Left lung (tissue), 10 donors: Measurements from ENCODE around the gene SRP68. TPM values are rescaled to one million over a fixed set of nuclear protein-coding genes. Genes with fewer than 3 reads are reported as not detected.

Experiments
- ATAC-seq: fragments of 200-7000 bp; cut with Tn5 transposase; one replicate; pipeline ENCODE4 v1.9.1; 2020; ENCODE audit warnings: moderate library complexity
- DNase-seq, 4 donors: peaks; one replicate each; pipeline ENCODE4 v3.0.0-alpha.2; 2013 to 2020
- H3K27ac ChIP-seq, 2 donors: fragments of 200-600 bp; sonication (generic) in 1 of 2; one replicate each; pipeline versions ENCODE4 v1.5.0 to v1.8.0; 2020 to 2021
- H3K27me3 ChIP-seq, 2 donors: fragments of 200-600 bp; sonication (generic) in 1 of 2; one replicate each; pipeline versions ENCODE4 v1.5.0 to v1.8.0; 2020 to 2021
- H3K36me3 ChIP-seq, 2 donors: fragments of 200-600 bp; sonication (generic) in 1 of 2; one replicate each; pipeline versions ENCODE4 v1.5.0 to v1.8.0; 2020 to 2021
- H3K4me1 ChIP-seq, 2 donors: fragments of 200-600 bp; one replicate each; pipeline ENCODE4 v1.8.0; 2021
- H3K4me3 ChIP-seq, 2 donors: fragments of 200-600 bp; sonication (generic) in 1 of 2; one replicate each; pipeline versions ENCODE4 v1.5.0 to v1.8.0; 2020 to 2021; ENCODE audit warnings: mild to moderate bottlenecking in 1 of 2
- H3K9me3 ChIP-seq, 2 donors: fragments of 200-600 bp; sonication (generic) in 1 of 2; one replicate each; pipeline versions ENCODE4 v1.5.0 to v1.8.0; 2020 to 2021
- CTCF ChIP-seq, 2 donors: fragments of 200-600 bp; sonication (generic) in 1 of 2; IDR thresholded peaks; one replicate each; pipeline versions ENCODE4 v1.5.0 to v1.8.0; 2021; ENCODE audit warnings: antibody characterized with exemption in 2 of 2
- intact Hi-C, 2 donors: fragments of 100-400 bp; cut with DNase I; formaldehyde crosslinking; loops; one replicate each; pipeline versions ENCODE4 v1.11.2 to v1.14.2; 2022
- polyA plus RNA-seq, 6 donors: library from polyadenylated mRNA; unstranded; fragments of 120-200 nt; gene quantifications; one replicate each; pipeline ENCODE4 v1.2.1, GENCODE V29; 2013; ENCODE audit not compliant: insufficient read length in 6 of 6
- total RNA-seq, 2 donors: library from RNA; stranded (reverse); fragmentation: NEBNext Ultra II Directional; extraction: Animal tissue kit (Norgen Biotek cat#: 25700); gene quantifications; one replicate each; pipeline ENCODE4 v1.2.1, GENCODE V29; 2021
- donor health status: DM: no; HTN: yes; CAD: no.
- donor health status: DM: no; HTN: no; CAD: no.

The SRP68 gene
- total and polyA plus RNA-seq, 8 donors, result 61.0 to 104 (median 97.8) TPM

- no peak for TF ChIP-seq CTCF (IDR thresholded peaks at IDR 0.05)
- DNase-seq (no peak), ATAC-seq (no peak)
- H3K4me1 ChIP-seq, result peaks cover 0 to 6% of the 10 kb centered on the region in 2 donors
- intact Hi-C loops, result no loop called here
- H3K27me3 ChIP-seq, result no peaks in the 10 kb centered on the region
- H3K9me3 ChIP-seq, result no peaks in the 10 kb centered on the region
- H3K27ac ChIP-seq, result no peak overlapping the region
- H3K36me3 ChIP-seq, result peaks cover 0 to 40% of the 10 kb centered on the region in 2 donors
- no peak overlapping the region for H3K4me3 ChIP-seq
These were observed 62.9 kb downstream of the SRP68 start for GRCh38 chr17:76009447-76009846.

- ATAC-seq (no peak), DNase-seq (peak in 1 of 4 donors; percentile 71)
- Histone ChIP-seq H3K27ac (no peak overlapping the region), H3K36me3 (peaks cover 0 to 43% of the 10 kb centered on the region in 2 donors), H3K27me3 (no peaks in the 10 kb centered on the region), H3K9me3 (no peaks in the 10 kb centered on the region), H3K4me1 (peaks cover 0 to 4% of the 10 kb centered on the region in 2 donors), H3K4me3 (no peak overlapping the region)
- intact Hi-C loops, result no loop called here
- no peak for TF ChIP-seq CTCF (IDR thresholded peaks at IDR 0.05)
These were observed 63.5 kb downstream of the SRP68 start for GRCh38 chr17:76008630-76009425.

GRCh38 chr17:76008208-76008607 lies 64.1 kb downstream of the SRP68 start:
- TF ChIP-seq CTCF (IDR thresholded peaks at IDR 0.05), result no peak
- H3K36me3 ChIP-seq, result peaks cover 0 to 46% of the 10 kb centered on the region in 2 donors
- H3K4me3 ChIP-seq, result no peak overlapping the region
- intact Hi-C loops, result no loop called here
- no peaks in the 10 kb centered on the region for H3K9me3 ChIP-seq
- H3K4me1 ChIP-seq, result peaks cover 0 to 4% of the 10 kb centered on the region in 2 donors
- H3K27me3 ChIP-seq, result no peaks in the 10 kb centered on the region
- ATAC-seq, result no peak
- H3K27ac ChIP-seq, result no peak overlapping the region
- peak in 1 of 4 donors; percentile 78 for DNase-seq

GRCh38 chr17:76007850-76008165 lies 64.5 kb downstream of the SRP68 start:
- H3K27ac ChIP-seq, result no peak overlapping the region
- H3K4me1 ChIP-seq, result peaks cover 0 to 4% of the 10 kb centered on the region in 2 donors
- DNase-seq (peak in 1 of 4 donors; percentile 71), ATAC-seq (no peak)
- H3K9me3 ChIP-seq, result no peaks in the 10 kb centered on the region
- no peak overlapping the region for H3K4me3 ChIP-seq
- H3K27me3 ChIP-seq, result no peaks in the 10 kb centered on the region
- TF ChIP-seq CTCF (IDR thresholded peaks at IDR 0.05), result no peak
- H3K36me3 ChIP-seq, result peaks cover 0 to 50% of the 10 kb centered on the region in 2 donors
- intact Hi-C loops, result no loop called here

GRCh38 chr17:76007131-76007849 lies 65.0 kb downstream of the SRP68 start:
- no peaks in the 10 kb centered on the region for H3K9me3 ChIP-seq
- ATAC-seq (no peak), DNase-seq (peak in 1 of 4 donors; percentile 69)
- H3K27ac ChIP-seq, result no peak overlapping the region
- intact Hi-C loops, result no loop called here
- H3K27me3 ChIP-seq, result no peaks in the 10 kb centered on the region
- peaks cover 0 to 4% of the 10 kb centered on the region in 2 donors for H3K4me1 ChIP-seq
- no peak for TF ChIP-seq CTCF (IDR thresholded peaks at IDR 0.05)
- no peak overlapping the region for H3K4me3 ChIP-seq
- H3K36me3 ChIP-seq, result peaks cover 0 to 55% of the 10 kb centered on the region in 2 donors
